ENCODE results near the gene TRPV4.

GRCh38 chr12:109833307-109834189 is at the start of gene TRPV4:
- TF ChIP-seq, protein P1, sequence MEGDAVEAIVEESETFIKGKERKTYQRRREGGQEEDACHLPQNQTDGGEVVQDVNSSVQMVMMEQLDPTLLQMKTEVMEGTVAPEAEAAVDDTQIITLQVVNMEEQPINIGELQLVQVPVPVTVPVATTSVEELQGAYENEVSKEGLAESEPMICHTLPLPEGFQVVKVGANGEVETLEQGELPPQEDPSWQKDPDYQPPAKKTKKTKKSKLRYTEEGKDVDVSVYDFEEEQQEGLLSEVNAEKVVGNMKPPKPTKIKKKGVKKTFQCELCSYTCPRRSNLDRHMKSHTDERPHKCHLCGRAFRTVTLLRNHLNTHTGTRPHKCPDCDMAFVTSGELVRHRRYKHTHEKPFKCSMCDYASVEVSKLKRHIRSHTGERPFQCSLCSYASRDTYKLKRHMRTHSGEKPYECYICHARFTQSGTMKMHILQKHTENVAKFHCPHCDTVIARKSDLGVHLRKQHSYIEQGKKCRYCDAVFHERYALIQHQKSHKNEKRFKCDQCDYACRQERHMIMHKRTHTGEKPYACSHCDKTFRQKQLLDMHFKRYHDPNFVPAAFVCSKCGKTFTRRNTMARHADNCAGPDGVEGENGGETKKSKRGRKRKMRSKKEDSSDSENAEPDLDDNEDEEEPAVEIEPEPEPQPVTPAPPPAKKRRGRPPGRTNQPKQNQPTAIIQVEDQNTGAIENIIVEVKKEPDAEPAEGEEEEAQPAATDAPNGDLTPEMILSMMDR (conservative IDR thresholded peaks at IDR 0.05 in 1 of 2, IDR thresholded peaks at IDR 0.05 in 1 of 2; ENCODE audit: extremely low read depth in 1 of 2, insufficient read depth in 1 of 2, low read depth in 1 of 2, low read length in 2 of 2): no peak
- TF ChIP-seq EZH2 (IDR thresholded peaks at IDR 0.05; ENCODE audit: borderline replicate concordance, low read length): no peak

Measured in mammary epithelial cell (primary cell).